Caco-2 (cell line): Measurements from ENCODE around the gene YAP1. TPM values are rescaled to one million over a fixed set of nuclear protein-coding genes. Genes with fewer than 3 reads are reported as not detected.

Source experiments
- BruUV-seq: library from RNA; stranded (reverse); fragments of 400-500 nt; replicated peaks from 2 replicates; lab custom pipeline; 2021; lab: Mats Ljungman, UMichigan
- CTCF ChIA-PET: fragments of 300-600 bp; sonication (Branson Sonifier 250); formaldehyde crosslinking; loops from one replicate; lab custom pipeline; 2022; ENCODE audit warnings: antibody characterized with exemption; lab: Charles Lee
- POLR2A ChIA-PET: fragments of 300-600 bp; sonication (Branson Sonifier 250); formaldehyde crosslinking; loops from one replicate; lab custom pipeline; 2022; ENCODE audit warnings: antibody characterized with exemption; lab: Charles Lee
- DNase-seq, 2 experiments: peaks; one replicate each; pipeline versions ENCODE4 v3.0.0 to v3.0.0-alpha.2; 2020 to 2022
- H3K27me3 ChIP-seq: replicated peaks from 2 replicates; pipeline ENCODE4 v1.6.0; 2011; ENCODE audit warnings: low read length; ENCODE audit not compliant: control insufficient read depth, insufficient read depth
- H3K36me3 ChIP-seq: 2 replicates; pipeline ENCODE4 v1.5.1; 2011; ENCODE audit warnings: low read length; ENCODE audit not compliant: control insufficient read depth, insufficient read depth
- H3K4me1 ChIP-seq: fragments of 250-450 bp; sonication (Bioruptor Pico); 2 replicates; pipeline ENCODE4 v1.5.1; 2020; ENCODE audit warnings: mild to moderate bottlenecking
- H3K4me3 ChIP-seq: 2 replicates; pipeline ENCODE4 v1.5.1; 2011; ENCODE audit warnings: low read depth, mild to moderate bottlenecking, control low read depth, low read length
- H3K9me3 ChIP-seq: fragments of 250-450 bp; sonication (Bioruptor Pico); 2 replicates; pipeline ENCODE4 v1.5.1; 2020; ENCODE audit warnings: mild to moderate bottlenecking, moderate library complexity
- H3K27ac Mint-ChIP-seq: one replicate; pipeline ENCODE4 v1.8.0; 2022; ENCODE audit warnings: mixed read lengths; ENCODE audit not compliant: unreplicated experiment
- H3K27me3 Mint-ChIP-seq: one replicate; pipeline ENCODE4 v1.8.0; 2022; ENCODE audit warnings: mixed read lengths; ENCODE audit not compliant: insufficient read depth, unreplicated experiment
- H3K36me3 Mint-ChIP-seq: one replicate; pipeline ENCODE4 v1.8.0; 2022; ENCODE audit warnings: mild to moderate bottlenecking, mixed read lengths; ENCODE audit not compliant: insufficient read depth, unreplicated experiment
- H3K4me1 Mint-ChIP-seq: one replicate; pipeline ENCODE4 v1.8.0; 2022; ENCODE audit warnings: low read depth, mixed read lengths; ENCODE audit not compliant: unreplicated experiment
- H3K4me3 Mint-ChIP-seq: one replicate; pipeline ENCODE4 v1.8.0; 2022; ENCODE audit warnings: mild to moderate bottlenecking, moderate library complexity, mixed read lengths; ENCODE audit not compliant: unreplicated experiment
- H3K9me3 Mint-ChIP-seq: one replicate; pipeline ENCODE4 v1.8.0; 2022; ENCODE audit warnings: mixed read lengths; ENCODE audit not compliant: unreplicated experiment
- CTCF ChIP-seq, 2 experiments: fragments of 200-600 bp in 1 of 2; IDR thresholded peaks; 1 replicate in 1 of 2; 2 replicates in 1 of 2; pipeline versions ENCODE4 v1.5.1 to v1.8.0; 2011 to 2022; ENCODE audit warnings: antibody characterized with exemption in 1 of 2, control low read depth in 1 of 2, inconsistent platforms in 1 of 2, low read depth in 1 of 2, low read length in 1 of 2, mild to moderate bottlenecking in 1 of 2, moderate library complexity in 1 of 2; ENCODE audit not compliant: insufficient read depth in 1 of 2, severe bottlenecking in 1 of 2, unreplicated experiment in 1 of 2
- intact Hi-C: fragments of 100-400 bp; cut with micrococcal nuclease; formaldehyde crosslinking; loops from one replicate; pipeline ENCODE4 v1.10.0; 2022; ENCODE audit not compliant: unreplicated experiment
- total RNA-seq: library from RNA; stranded (reverse); gene quantifications from 2 replicates; pipeline ENCODE4 v1.2.3, GENCODE V29; 2022

The YAP1 gene
- total RNA-seq, 1 experiment from 2014 or later, result 207 TPM

GRCh38 chr11:102151784-102152525 lies 41.7 kb downstream of the YAP1 start:
- no TSS peak for BruUV-seq

GRCh38 chr11:102153082-102153481 lies 42.8 kb downstream of the YAP1 start:
- Mint-ChIP-seq H3K4me3 (no peak overlapping the region), H3K9me3 (no peaks in the 10 kb centered on the region), H3K36me3 (peaks cover 11% of the 10 kb centered on the region), H3K4me1 (peaks cover 48% of the 10 kb centered on the region), H3K27me3 (no peaks in the 10 kb centered on the region), H3K27ac (no peak overlapping the region)
- intact Hi-C loops, result no loop called here
- BruUV-seq, result no TSS peak
- Histone ChIP-seq H3K4me3 (no peak overlapping the region), H3K4me1 (peaks cover 31% of the 10 kb centered on the region), H3K27me3 (no peaks in the 10 kb centered on the region), H3K36me3 (no peaks in the 10 kb centered on the region), H3K9me3 (no peaks in the 10 kb centered on the region)
- ChIA-PET CTCF (no interaction called here), POLR2A (no interaction called here)
- no peak for TF ChIP-seq CTCF (IDR thresholded peaks at IDR 0.05; ENCODE audit: insufficient read depth in 1 of 2, low read depth in 1 of 2, low read length in 1 of 2, severe bottlenecking in 1 of 2, unreplicated experiment in 1 of 2)
- no peak for DNase-seq

More at GRCh38 chr11:102151784-102152525, 41.7 kb downstream of the YAP1 start:
- H3K4me1 ChIP-seq, result peaks cover 31% of the 10 kb centered on the region
- peaks cover 37% of the 10 kb centered on the region for H3K4me1 Mint-ChIP-seq
- DNase-seq, result no peak
- peaks cover 11% of the 10 kb centered on the region for H3K36me3 Mint-ChIP-seq
- intact Hi-C loops, result no loop called here
- no peaks in the 10 kb centered on the region for H3K9me3 Mint-ChIP-seq
- no peaks in the 10 kb centered on the region for H3K9me3 ChIP-seq
- H3K36me3 ChIP-seq, result no peaks in the 10 kb centered on the region
- no peak overlapping the region for H3K27ac Mint-ChIP-seq
- CTCF ChIA-PET, result no interaction called here
- no peak overlapping the region for H3K4me3 Mint-ChIP-seq
- no peak for TF ChIP-seq CTCF (IDR thresholded peaks at IDR 0.05; ENCODE audit: insufficient read depth in 1 of 2, low read depth in 1 of 2, low read length in 1 of 2, severe bottlenecking in 1 of 2, unreplicated experiment in 1 of 2)
- POLR2A ChIA-PET, result no interaction called here
- no peak overlapping the region for H3K4me3 ChIP-seq
- H3K27me3 ChIP-seq, result no peaks in the 10 kb centered on the region
- no peaks in the 10 kb centered on the region for H3K27me3 Mint-ChIP-seq

- no peaks in the 10 kb centered on the region for H3K27me3 Mint-ChIP-seq
- intact Hi-C loops, result no loop called here
- CTCF ChIA-PET, result no interaction called here
- peaks cover 17% of the 10 kb centered on the region for H3K36me3 Mint-ChIP-seq
- Histone ChIP-seq H3K4me1 (peaks cover 34% of the 10 kb centered on the region), H3K27me3 (no peaks in the 10 kb centered on the region), H3K9me3 (no peaks in the 10 kb centered on the region), H3K4me3 (no peak overlapping the region), H3K36me3 (no peaks in the 10 kb centered on the region)
- no peak overlapping the region for H3K4me3 Mint-ChIP-seq
- TF ChIP-seq CTCF (IDR thresholded peaks at IDR 0.05; ENCODE audit: insufficient read depth in 1 of 2, low read depth in 1 of 2, low read length in 1 of 2, severe bottlenecking in 1 of 2, unreplicated experiment in 1 of 2), result no peak
- POLR2A ChIA-PET, result no interaction called here
- BruUV-seq, result no TSS peak
- DNase-seq, result no peak
- H3K4me1 Mint-ChIP-seq, result peaks cover 54% of the 10 kb centered on the region
- H3K9me3 Mint-ChIP-seq, result no peaks in the 10 kb centered on the region
- H3K27ac Mint-ChIP-seq, result no peak overlapping the region
These were observed 44.6 kb downstream of the YAP1 start for GRCh38 chr11:102154806-102155205.
